IMR-90 (cell line): ENCODE data around the gene HEBP1.

Experiments used
- BHLHE40 ChIP-seq: fragments of 150-350 bp; IDR thresholded peaks from 2 replicates; pipeline ENCODE4 v1.6.1; 2016; ENCODE audit warnings: mild to moderate bottlenecking, low read depth, low read length
- CEBPB ChIP-seq: IDR thresholded peaks from 2 replicates; pipeline ENCODE4 v1.6.1; 2012; ENCODE audit warnings: low read depth, low read length, improper control_type of control experiment
- CTCF ChIP-seq: conservative IDR thresholded peaks from 2 replicates; pipeline ENCODE4 v1.5.1; 2012; ENCODE audit warnings: mild to moderate bottlenecking, low read depth, low read length, improper control_type of control experiment
- FOS ChIP-seq: fragments of 150-350 bp; IDR thresholded peaks from 2 replicates; pipeline ENCODE4 v1.6.1; 2016; ENCODE audit warnings: low read depth, low read length
- MAFK ChIP-seq: IDR thresholded peaks from 2 replicates; pipeline ENCODE4 v1.6.1; 2012; ENCODE audit warnings: low read depth, low read length, improper control_type of control experiment
- MXI1 ChIP-seq: IDR thresholded peaks from 2 replicates; pipeline ENCODE4 v1.6.1; 2012; ENCODE audit warnings: low read depth, mild to moderate bottlenecking, low read length, moderate library complexity, borderline replicate concordance
- POLR2A ChIP-seq: IDR thresholded peaks from 2 replicates; pipeline ENCODE4 v1.6.1; 2012; ENCODE audit warnings: mild to moderate bottlenecking, low read depth, low read length
- RCOR1 ChIP-seq: IDR thresholded peaks from 2 replicates; pipeline ENCODE4 v1.6.1; 2012; ENCODE audit warnings: mild to moderate bottlenecking, low read length, improper control_type of control experiment; ENCODE audit not compliant: insufficient replicate concordance
- RFX5 ChIP-seq: IDR thresholded peaks from 2 replicates; pipeline ENCODE4 v1.8.0; 2012; ENCODE audit warnings: low read depth, mild to moderate bottlenecking, low read length, moderate library complexity
- TF ChIP-seq, protein P1 (sequence below): fragments of 150-350 bp; IDR thresholded peaks from 2 replicates; pipeline ENCODE4 v1.6.1; 2016; ENCODE audit warnings: low read depth, mild to moderate bottlenecking, low read length, moderate library complexity, borderline replicate concordance
- TF ChIP-seq, protein P2 (sequence below): fragments of 150-350 bp; IDR thresholded peaks from 2 replicates; pipeline ENCODE4 v1.6.1; 2017; ENCODE audit warnings: mild to moderate bottlenecking, antibody characterized with exemption, low read length, low read depth

- no peak for TF ChIP-seq CTCF
- TF ChIP-seq MXI1: no peak
- TF ChIP-seq POLR2A: no peak
- no peak for TF ChIP-seq CEBPB
- no peak for TF ChIP-seq FOS
- TF ChIP-seq, protein P1, sequence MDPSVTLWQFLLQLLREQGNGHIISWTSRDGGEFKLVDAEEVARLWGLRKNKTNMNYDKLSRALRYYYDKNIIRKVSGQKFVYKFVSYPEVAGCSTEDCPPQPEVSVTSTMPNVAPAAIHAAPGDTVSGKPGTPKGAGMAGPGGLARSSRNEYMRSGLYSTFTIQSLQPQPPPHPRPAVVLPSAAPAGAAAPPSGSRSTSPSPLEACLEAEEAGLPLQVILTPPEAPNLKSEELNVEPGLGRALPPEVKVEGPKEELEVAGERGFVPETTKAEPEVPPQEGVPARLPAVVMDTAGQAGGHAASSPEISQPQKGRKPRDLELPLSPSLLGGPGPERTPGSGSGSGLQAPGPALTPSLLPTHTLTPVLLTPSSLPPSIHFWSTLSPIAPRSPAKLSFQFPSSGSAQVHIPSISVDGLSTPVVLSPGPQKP: no peak
- no peak for TF ChIP-seq MAFK
- no peak for TF ChIP-seq BHLHE40
- TF ChIP-seq, protein P2, sequence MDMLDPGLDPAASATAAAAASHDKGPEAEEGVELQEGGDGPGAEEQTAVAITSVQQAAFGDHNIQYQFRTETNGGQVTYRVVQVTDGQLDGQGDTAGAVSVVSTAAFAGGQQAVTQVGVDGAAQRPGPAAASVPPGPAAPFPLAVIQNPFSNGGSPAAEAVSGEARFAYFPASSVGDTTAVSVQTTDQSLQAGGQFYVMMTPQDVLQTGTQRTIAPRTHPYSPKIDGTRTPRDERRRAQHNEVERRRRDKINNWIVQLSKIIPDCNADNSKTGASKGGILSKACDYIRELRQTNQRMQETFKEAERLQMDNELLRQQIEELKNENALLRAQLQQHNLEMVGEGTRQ: no peak
- no peak for TF ChIP-seq RFX5
- no peak for TF ChIP-seq RCOR1
Measured at GRCh38 chr12:12997734-12998133, 2.3 kb downstream of the HEBP1 start.
